Central memory CD4-positive, alpha-beta T cell (primary cell): ENCODE measurements around the gene UBR4.
"Not testable (repeated sequence)": the region's sequence is repeated elsewhere in the genome, so short reads cannot be mapped to it uniquely, and the experiment has no call there.

Experiments used
- DNase-seq: peaks from one replicate; pipeline ENCODE4 v3.0.0; 2022

The UBR4 gene

GRCh38 chr1:19219451-19219850, 9.4 kb upstream of the UBR4 start:
- DNase-seq: no peak

- not testable (repeated sequence) for DNase-seq
These were observed 6.5 kb upstream of the UBR4 start for GRCh38 chr1:19216585-19216984.

- no peak for DNase-seq
These were observed 3.5 kb upstream of the UBR4 start for GRCh38 chr1:19213580-19213979.

GRCh38 chr1:19212167-19212566, 2.1 kb upstream of the UBR4 start:
- no peak for DNase-seq

- no peak for DNase-seq
These were observed 895 bp upstream of the UBR4 start for GRCh38 chr1:19210772-19211549.

- DNase-seq: no peak
These were observed 552 bp downstream of the UBR4 start for GRCh38 chr1:19209439-19209989.

- DNase-seq: no peak
These were observed 1.2 kb downstream of the UBR4 start for GRCh38 chr1:19208710-19209438.

GRCh38 chr1:19206947-19207346, 3.1 kb downstream of the UBR4 start:
- no peak for DNase-seq

GRCh38 chr1:19205845-19206244, 4.2 kb downstream of the UBR4 start:
- no peak for DNase-seq

- no peak for DNase-seq
These were observed 4.7 kb downstream of the UBR4 start for GRCh38 chr1:19205403-19205802.

- no peak for DNase-seq
These were observed 5.4 kb downstream of the UBR4 start for GRCh38 chr1:19204446-19205266.

GRCh38 chr1:19203440-19203839, 6.6 kb downstream of the UBR4 start:
- no peak for DNase-seq

GRCh38 chr1:19202396-19202795, 7.7 kb downstream of the UBR4 start:
- DNase-seq: no peak

- no peak for DNase-seq
These were observed 10.0 kb downstream of the UBR4 start for GRCh38 chr1:19199969-19200604.

- DNase-seq: no peak
These were observed 10.6 kb downstream of the UBR4 start for GRCh38 chr1:19199329-19199968.

GRCh38 chr1:19198820-19199219, 11.2 kb downstream of the UBR4 start:
- no peak for DNase-seq

- DNase-seq: no peak
These were observed 12.2 kb downstream of the UBR4 start for GRCh38 chr1:19197845-19198244.

GRCh38 chr1:19196331-19196730, 13.7 kb downstream of the UBR4 start:
- no peak for DNase-seq

GRCh38 chr1:19193004-19193403, 17.1 kb downstream of the UBR4 start:
- no peak for DNase-seq

- no peak for DNase-seq
These were observed 18.3 kb downstream of the UBR4 start for GRCh38 chr1:19191811-19192210.

- no peak for DNase-seq
These were observed 19.6 kb downstream of the UBR4 start for GRCh38 chr1:19190468-19190867.

GRCh38 chr1:19189270-19189669, 20.8 kb downstream of the UBR4 start:
- no peak for DNase-seq
